ENCODE results near the gene FHIP1B.

The FHIP1B gene

DNA sequence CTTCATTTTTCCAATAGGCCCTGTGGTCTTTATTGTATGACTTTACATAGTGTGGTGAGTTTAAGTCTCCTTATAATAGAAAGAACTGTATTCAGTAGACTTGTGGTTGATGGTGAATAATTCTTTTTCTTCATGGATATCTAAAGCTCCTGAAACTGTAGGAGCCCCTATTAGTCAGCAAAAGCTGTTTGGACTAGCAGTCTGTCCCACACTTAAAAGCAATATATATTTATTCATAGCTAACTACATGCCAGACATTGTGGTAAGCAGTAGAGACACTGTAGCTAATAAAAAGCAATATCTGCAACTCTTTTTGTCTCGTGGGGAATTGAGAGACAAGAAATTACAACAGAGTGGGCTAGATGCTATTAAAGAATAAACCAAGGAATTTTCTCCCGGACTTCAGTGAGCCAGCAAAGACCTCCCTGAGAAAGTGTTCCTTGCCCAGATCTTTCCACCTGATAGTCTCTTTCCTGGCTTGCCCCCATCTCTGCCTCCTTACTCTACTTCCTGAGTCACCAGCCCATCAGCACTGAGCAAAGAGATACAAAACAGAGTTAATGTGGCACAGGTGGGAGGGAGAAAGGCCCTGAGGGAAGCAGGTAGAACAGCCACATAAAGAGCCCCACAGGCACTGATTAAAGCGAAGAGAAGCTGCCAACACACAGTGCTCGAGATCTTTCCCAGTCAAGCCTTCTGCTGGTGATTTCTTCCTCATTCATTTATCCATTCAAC is 36.8 kb downstream of the FHIP1B start:
- no peak for DNase-seq

DNA sequence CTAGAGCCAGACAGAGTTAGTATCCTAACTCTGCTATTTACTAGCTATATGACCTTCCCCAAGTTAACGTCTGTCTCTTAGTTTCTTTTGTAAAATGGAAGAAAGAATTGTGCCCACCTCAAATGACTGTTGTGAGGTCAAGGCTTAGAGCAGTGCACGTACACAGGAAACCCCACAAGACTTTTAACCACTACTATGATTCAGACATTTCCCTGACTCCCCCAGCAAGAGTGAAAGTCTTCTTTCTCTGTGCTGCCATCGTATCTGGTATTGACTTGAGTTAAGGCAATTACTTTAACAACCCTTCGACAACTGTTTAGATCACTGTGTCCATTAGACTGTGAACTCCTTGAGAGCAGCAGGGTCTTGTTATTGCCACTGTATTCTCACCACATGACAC is 38.0 kb downstream of the FHIP1B start:
- no peak for DNase-seq

DNA sequence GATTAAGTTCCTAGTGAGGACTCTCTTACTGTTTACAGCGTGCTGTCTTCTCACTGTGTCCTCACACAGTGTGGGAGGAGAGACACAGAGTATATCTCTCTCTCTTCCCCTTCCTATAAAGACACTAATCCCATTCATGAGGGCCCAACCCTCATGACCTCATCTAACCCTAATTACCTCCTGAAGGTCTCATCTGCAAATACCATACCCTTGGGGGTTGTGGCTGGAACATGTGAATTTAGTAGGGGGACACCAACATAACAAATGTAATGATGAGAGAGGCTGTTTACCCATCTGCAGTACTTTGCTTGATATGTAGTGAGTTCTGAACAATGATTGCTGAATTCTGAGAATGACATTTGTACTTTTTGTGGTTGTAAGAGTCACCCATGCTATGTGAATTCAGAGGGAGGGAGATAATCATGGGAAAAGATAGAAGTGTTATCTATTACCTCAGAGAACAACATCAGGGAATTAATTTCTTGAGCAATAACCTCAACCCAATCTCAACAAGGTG is 40.3 kb downstream of the FHIP1B start:
- no peak for DNase-seq

DNA sequence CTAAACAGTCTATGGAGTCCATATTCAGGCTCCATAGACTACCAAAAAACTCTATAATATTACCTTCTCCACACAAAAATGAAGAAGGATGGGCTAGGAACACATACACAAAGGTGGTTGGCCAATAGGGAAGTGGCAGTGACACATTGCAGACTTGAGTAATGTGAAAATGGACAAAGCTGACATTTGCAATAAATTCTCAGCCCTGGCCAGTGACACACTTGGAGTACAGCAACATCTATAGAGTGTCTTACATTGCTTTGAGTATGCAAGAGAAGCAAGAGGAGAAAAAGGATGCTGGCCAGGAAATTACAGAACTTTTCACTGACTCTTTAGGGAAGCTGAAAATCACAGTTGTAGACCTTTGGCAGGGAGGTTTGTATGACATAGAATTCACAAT is 42.7 kb downstream of the FHIP1B start:
- no peak for DNase-seq

DNA sequence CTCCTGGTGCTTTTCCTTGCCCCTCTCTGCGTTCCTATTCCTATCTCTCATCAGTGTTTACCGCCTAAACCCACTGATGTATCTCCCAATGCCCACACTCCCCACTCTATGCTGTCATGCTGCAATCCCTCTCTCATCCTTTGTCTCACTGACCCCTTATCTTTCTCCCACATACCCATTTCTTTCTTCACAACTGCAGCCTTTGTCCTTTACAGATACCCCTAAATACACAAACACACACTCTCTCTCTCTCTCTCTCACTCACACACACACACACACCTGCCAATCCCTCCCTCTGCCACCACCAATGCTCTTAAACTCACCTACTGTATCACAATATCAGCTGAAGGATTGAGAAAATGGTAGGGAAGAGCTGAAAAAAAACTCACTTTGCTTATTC is 59.0 kb downstream of the FHIP1B start:
- no peak for DNase-seq

DNA sequence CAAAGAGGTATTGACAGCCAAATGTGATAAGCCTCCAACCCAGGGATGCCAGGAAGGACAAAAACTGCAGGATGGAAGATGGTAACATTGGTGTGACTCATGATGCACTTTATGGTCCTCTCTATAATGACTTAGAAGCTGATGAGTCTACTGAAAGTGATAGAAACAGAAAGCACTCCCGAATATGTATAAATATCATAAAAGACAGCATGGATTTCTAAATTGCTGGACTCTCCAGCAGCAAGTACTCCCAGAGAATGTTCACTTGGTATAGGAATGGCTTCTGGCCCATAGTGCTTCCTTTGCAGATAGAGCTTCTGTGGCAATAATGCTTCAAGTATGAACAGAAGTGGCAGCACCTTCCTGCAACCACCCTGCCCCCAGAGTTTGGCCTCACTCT is 64.2 kb downstream of the FHIP1B start, which contains the start of gene OR52B2:
TSS of gene OR52B2 (minus strand) at position 101 of the 400 bp plus-strand sequence. CDS start at position 101, 0 bp downstream.
- no peak for DNase-seq

Measured in NCI-H345 (cell line).